GM12891 (cell line): Measurements from ENCODE around the gene ADAMTS15.

Source experiments
- POLR2A ChIP-seq: IDR thresholded peaks from 2 replicates; pipeline ENCODE4 v1.6.1; 2011; ENCODE audit warnings: low read depth, low read length, control low read depth
- POLR2AphosphoS5 ChIP-seq: IDR thresholded peaks from 2 replicates; pipeline ENCODE4 v1.6.1; 2011; ENCODE audit warnings: low read depth, low read length, control low read depth
- POU2F2 ChIP-seq: IDR thresholded peaks from 2 replicates; pipeline ENCODE4 v1.6.1; 2011; ENCODE audit warnings: low read depth, mild to moderate bottlenecking, control low read depth, low read length, moderate library complexity
- SPI1 ChIP-seq: IDR thresholded peaks from 2 replicates; pipeline ENCODE4 v1.6.1; 2011; ENCODE audit warnings: low read depth, low read length, control low read depth
- TAF1 ChIP-seq: IDR thresholded peaks from 2 replicates; pipeline ENCODE4 v1.6.1; 2011; ENCODE audit warnings: low read depth, low read length, control low read depth

- TF ChIP-seq POLR2A (no peak), TAF1 (no peak), POLR2AphosphoS5 (no peak), SPI1 (no peak), POU2F2 (no peak)
These were observed 27.9 kb downstream of the ADAMTS15 start for GRCh38 chr11:130476200-130476921.
